Left kidney (tissue), 2 donors: Measurements from ENCODE around the gene GSG1L. TPM values are rescaled to one million over a fixed set of nuclear protein-coding genes. Genes with fewer than 3 reads are reported as not detected.

Experiments
- DNase-seq: peaks from one replicate; pipeline ENCODE4 v3.0.0-alpha.2; 2013
- polyA plus RNA-seq: library from polyadenylated mRNA; unstranded; fragments of 120-200 nt; gene quantifications from one replicate; pipeline ENCODE4 v1.2.1, GENCODE V29; 2013; ENCODE audit not compliant: insufficient read length

GSG1L gene
- polyA plus RNA-seq, 1 donor: 0.20 TPM

DNA sequence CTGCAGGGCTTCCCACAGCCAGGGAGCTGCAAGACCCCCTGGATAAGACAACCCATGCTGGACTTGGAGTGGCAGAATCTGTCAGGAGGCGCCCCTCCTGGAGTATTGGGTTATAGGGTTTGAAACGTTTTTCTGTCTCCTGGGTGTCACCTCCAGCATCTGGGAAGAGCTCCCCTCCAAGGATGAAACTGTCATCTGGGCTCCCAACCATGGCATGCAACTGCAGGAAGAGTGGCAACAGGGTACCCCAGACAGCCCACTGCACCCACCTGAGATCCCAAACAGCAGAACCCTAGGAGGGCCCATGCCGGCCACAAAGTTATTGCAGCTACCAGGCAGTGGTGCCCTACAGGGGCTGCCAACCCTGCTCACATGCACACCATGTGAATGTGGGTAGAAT lies 636 bp upstream of the GSG1L start:
- DNase-seq: no peak

DNA sequence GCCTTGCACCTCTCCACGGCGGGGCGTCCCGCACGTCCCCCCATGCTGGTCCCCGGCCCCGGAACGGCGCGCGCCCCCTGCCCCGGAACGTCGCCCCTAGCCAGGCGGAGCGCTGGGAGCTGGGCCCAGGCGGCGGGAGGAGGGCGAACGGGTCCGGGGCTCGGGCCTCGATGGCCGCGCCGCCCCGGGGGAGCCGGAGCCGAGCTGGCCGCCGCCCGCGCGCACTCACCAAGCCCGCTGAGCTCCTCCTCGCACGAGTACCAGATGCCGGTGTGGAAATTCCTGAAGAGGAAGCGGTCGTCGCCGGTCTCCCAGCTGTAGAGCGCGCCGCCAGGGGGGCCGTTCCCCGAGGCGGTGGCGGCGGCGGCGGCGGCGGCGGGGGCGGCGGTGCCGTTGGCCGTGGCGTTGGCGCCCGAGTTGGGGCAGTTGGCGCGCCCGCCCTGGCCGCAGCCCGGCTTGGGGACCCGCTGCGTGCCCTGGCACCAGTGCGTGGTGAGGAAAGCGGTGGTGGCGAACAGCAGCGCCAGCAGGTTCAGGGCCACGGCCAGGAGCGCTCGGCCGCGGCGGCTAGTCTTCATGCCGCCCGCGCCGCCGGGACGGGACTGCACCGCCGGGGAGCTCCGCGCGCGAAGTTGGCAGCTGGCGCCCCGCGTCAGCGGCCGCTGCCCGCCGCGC lies 530 bp downstream of the GSG1L start:
- DNase-seq: no peak

DNA sequence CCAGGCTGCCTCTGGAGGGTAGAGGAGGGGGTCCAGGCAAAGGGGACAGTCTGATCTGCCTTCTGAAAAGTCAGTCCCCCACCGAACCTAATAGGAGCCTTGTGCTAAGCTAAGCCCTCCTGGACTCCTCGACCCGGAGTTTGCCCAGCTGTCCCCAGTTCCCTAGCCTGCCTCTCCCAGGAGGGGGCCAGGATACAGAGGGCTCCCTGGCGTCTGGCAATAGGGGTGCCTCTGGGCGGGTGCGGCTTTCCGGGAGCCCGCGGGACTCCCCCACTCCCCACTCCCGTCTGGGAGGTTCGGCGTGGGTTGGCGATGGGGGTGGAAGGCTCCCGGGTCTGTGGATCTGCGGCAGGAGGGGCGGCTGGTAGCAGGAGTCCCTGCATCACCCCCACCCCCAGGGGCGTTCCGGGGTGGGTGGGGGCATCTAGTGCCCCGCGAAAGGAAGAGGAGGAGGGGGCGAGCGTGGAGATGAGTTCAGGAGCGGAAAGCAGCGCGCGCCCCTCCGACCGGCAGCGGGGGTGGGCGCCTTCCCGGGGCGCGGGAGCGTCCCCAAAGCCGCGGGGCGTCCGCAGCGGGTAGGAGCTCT lies 1.2 kb downstream of the GSG1L start:
- DNase-seq: no peak

DNA sequence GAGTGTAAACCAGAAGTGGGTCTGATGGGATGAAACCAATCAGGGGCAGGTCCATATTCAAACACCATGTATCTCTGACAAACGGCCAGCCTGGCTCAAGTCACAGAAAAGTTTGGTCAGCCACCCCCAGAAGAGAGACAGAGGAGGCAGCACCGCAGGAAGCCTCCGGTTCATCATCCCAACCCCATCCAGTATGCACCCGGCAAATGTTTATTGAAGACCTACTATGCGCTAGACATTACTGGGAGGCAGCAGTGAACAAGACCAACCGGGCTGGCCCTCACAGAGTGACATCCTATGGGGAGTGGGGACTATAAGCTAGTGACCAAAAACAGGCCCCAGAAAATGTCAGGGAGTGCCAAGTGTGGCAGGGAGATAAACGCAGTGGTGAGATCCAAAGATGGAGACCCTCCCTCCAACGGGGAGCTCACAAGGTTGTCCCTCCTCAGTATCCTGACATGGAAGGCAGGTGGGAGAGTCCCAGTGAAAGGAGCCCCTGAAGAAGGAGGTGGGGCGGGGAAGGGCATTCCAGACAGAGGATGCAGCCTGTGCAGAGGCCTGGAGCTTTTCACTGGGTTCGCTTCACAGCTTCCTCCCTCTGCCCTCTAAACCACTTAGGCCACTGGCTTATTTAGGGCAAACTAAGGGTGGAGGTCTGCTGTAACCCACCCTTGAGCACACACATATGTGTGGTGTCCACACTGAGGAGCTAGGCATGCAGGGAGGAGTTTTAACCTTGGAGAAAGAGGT lies 2.0 kb downstream of the GSG1L start:
- DNase-seq: no peak

DNA sequence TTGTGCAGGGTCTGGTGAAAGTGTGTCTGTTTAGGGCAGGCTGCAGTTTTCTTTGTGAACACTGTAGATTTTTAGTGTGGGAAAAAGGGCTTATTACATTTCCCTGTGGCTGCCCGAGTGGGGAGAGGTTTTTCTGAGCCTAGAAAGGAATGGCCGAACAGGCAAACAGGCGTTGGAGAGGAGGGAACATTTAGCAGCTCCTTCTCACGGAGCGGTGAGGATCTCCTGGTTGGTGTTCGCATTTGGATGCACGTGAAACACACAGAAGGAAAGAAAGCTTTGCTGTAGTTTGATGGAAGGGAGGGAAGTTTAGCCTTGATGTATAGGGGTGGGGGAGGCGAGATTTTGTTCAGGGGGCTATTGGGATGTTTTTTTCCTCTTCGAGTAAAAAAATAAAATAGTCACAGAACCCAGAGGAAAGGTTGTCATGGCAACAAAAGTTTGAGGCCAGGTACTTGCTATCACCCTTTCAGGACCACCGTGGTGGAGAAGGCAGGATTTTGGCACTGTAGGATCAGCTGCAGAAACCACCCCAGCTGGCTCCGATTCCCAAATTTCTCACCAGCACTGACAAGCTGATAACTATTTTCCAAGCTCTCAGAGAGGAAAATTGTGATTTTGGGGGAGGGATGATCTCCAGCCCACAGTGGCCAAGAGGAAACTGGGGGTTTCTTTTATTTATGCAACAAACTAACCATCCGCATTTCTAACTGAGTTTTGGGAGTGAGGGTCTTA lies 3.5 kb downstream of the GSG1L start:
- DNase-seq: no peak

DNA sequence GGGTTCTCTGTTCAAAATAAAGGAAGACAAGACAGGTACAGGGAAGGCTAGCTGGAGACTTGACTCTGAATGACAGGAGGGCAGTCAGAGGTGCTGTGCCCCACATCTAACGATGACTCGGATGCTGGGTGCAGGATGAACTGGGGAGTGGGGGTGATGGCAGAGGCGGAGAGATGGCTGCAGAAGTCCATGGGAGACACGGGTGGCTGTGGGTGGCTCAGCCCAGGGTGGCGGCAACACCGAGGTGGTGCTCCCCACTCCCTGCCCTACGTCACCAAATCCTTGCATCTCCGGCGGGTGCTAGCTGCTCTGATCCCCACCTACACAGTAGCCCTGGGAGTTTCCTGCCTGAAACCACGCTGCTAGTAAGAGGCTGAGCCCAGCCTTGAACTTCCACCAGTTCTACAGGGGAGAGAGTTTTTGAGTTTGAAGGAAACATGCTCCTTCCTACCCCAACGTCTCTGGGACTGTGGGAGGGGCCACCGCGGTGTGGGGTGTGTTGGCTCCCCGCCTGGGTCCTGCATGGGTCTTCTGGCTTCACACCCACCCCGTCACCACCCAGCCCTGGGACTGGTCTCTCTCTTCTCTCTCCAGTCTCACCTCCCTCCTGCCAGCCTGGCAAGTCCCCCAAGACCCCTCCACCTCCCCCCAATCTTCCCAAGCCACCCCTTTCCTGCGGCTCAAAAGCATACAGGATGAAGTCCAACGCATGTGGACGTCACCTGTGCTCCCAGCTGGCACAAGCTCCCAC lies 4.5 kb downstream of the GSG1L start:
- DNase-seq: no peak

DNA sequence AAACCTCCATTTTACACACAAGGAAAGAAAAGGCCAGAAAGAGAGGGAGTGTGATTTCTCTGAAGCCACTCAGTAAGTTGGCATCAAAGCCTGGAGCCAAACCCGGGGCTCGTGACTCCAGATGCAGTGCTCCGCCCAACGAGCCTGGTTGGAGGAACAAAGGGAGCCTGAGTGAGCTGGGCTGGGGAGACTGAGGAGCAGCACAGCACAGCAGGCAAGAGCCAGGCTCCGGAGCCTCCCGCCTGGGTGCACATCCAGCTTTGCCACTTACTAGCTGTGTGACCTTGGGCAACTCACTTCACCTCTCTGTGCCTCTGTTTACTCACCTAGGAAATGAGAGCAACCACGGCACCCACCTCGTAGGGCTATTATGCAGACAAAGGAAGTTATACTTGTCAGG lies 5.6 kb downstream of the GSG1L start:
- no peak for DNase-seq

DNA sequence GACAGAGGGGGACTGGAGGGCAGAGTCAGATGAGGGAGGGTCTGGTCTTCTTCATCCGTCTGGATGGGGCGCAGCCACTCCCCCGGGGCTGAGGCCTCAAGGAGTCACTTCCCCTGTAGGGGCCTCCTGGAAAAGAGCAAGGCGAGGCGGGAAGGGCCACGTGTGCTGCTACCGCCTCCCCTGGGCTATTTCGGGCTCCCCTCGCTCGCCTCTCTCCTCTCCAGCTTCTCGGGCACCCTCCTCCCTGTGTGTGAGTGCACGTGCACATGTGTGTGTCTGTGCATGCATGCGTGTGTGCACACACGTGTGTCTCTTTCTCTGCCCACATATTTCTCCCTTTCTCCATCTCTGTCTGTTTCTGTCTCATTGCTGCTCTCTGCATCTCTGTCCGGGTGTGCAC lies 10.1 kb downstream of the GSG1L start:
- no peak for DNase-seq

DNA sequence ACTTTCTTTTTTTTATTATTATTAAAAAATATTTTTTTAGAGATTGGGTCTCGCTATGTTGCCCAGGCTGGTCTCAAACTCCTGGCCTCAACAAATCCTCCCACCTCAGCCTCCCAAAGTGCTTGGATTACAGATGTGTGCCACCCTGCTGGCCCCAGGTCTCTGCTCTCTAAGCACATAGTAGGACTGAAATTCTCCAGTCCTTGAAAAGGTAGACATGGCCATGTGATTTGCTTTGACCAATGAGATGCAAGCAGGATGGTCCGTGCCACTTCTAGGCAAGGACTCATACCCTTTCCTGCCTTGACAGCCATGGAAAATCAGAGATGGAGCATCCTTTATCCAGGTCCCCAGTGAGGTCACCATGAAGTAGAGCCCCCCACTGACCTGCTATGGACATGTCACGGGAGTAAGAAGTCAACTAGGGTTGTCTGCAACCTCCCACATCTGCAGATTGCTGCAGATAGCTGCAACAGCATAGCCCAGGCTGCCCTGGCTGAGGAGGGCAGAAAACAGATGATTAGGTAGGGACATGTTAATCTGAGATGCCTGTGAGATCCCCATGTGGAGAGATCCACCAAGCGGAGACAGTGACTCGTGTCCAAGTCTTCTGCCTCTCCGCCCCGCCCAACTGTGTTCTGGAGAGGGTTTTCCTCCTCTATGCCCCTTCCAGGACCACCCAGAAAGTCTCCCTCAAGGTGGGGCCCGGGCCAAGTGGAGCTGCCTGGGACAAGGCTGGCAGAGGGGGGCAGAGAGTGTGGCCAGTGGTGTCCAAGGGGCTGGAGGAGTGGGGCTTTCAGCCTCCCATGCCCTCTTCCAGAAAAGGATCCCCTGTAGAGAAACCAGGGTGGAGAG lies 11.0 kb downstream of the GSG1L start:
- DNase-seq: no peak

DNA sequence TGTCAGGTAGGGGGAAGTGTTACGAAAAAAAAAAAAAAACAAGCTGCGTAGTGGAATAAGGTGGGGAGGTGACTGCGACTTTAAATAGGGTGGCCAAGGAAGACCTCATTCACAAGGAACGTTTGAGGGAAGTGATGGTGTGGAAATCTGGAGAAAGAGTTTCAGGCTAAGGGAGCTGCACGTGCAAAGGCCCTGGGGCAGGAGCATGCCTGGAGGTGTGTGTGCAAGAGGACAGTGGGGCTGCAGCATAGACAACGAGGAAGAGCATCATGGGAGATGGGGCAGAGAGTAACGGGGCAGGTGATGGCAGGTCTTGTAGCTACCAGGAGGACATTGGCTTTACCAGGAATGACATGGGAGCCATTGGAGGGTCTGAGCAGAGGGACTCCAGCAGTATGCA lies 12.0 kb downstream of the GSG1L start:
- no peak for DNase-seq

DNA sequence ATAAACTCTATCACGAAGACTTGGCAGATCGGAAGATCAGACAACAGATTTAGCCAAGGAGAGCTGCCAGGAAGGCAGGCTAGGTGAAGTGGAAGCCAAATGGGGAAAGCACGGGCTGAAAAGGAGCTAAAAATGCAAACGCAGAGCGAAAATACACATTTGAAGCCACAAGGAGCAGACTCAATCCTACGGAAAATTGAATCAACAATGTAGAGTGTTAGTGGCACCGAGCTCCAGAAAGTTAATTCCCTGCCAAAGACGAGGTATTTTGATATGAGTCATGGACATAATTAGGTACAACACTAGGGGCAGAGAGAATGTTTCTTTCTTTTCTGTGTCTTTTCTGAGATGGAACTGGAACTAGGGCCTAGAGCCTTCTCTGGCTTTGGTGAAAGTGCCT lies 20.7 kb downstream of the GSG1L start:
- DNase-seq: no peak

DNA sequence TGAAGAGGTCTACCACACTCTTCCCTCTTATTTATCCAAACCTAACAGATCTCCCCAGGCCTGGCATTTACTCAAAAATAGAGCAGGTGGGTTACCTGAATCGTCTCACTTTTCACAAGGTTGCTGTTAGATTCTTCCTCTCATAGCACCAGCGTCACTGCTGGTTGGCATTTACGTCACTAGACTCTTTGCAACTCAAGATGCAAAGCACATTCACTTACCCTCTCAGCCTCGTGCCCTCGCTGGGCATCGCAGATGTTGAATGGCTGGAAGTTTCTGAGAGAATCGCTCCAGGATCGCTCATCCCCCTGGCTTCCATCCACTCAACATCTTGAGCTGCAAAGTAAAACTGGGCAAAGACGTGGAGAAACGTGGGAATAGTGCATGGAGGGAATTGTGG lies 21.9 kb downstream of the GSG1L start:
- no peak for DNase-seq

DNA sequence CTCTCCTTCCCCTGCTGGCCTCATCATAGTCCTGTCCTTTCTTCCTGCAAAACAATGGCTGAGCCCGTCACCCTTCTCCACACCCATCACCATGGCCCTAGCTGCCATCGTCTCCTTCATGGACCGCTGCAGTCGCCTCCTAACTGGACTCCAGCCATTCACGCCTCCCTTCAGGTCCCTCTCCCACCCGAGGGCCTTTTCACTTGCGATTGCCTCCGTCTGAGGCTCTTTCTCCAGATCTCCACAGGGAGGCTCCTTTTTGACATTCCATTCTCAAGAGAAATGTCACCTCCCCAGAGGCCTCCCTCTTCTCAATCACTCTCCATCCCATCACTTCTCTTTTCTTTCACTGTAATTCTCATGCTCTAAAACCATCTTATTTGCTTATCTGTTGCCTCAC lies 23.5 kb downstream of the GSG1L start:
- no peak for DNase-seq

DNA sequence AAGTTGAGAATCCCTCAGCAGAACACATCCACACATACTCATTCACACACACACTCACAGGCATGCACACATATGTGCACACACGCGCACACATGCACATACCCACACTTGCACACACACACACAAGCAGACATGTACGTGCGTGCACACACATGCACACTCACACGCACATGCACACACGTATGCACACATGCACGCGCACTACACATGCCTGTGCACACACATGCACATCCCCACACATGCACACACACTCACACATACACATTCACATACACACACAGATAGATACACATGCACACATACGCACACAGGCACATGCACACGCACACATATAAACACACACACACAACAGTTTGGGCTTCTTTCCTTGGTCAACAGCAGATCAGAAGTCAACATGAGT lies 24.0 kb downstream of the GSG1L start:
- no peak for DNase-seq

DNA sequence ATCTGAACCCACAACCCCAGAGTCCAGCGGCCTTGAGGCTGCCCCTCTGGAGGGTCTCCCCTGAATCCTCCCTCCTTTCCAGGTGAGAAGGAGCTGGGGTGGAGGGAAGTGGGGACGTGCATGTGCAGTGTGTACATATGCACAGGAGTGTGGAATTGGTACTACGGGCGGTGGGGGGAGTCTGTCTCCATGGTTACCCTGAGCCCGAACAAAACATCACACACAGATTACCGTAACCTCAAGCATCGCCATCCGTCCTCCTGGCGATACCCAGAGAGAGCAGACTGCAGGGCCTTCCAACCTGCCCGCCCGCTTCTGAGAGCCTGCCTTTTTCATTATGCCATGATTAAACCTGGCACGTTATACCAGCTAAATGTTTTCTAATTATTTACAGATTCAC lies 25.1 kb downstream of the GSG1L start:
- DNase-seq: no peak

DNA sequence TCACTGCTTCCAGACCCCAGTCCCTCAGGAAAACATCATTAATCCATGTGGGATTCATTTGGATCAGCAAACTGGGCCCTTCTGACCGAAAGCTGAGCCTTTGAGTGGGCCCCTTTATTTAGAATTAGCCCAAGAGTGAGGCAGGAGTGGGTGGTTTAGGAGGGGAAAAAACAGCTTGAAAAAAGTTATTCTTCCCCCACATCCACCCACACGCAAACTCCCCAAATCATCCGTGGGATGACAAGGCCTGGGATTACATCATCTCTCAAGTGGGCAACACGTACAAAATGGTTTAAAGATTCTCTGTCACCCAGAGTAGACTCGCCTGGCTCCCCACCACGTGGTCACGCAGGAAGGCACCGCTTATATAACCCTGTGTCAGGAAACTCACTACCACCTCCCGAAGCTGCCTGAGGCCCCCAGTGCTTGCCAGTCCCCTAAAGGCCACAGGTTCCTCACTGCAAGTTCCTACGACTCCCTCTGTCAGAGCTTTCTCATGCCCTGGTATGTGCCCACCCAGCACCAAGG lies 27.6 kb downstream of the GSG1L start:
- no peak for DNase-seq

DNA sequence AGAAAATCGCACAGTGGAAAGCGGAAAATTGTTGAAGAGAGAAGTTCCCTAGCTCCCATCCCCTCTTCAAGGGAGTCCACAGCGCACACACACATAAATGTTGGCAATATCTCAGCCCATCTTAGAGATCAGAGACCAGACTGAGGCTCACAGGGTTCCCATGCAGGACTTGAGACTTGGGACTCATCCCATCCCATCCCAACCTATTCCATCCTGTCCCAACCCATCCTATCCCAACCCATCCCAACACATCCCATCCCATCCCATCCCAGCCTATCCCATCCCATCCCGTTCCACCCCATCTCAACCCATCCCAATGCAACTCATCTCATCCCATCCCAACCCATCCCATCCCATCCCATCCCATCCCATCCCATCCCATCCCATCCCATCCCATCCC lies 29.6 kb downstream of the GSG1L start:
- DNase-seq: no peak

DNA sequence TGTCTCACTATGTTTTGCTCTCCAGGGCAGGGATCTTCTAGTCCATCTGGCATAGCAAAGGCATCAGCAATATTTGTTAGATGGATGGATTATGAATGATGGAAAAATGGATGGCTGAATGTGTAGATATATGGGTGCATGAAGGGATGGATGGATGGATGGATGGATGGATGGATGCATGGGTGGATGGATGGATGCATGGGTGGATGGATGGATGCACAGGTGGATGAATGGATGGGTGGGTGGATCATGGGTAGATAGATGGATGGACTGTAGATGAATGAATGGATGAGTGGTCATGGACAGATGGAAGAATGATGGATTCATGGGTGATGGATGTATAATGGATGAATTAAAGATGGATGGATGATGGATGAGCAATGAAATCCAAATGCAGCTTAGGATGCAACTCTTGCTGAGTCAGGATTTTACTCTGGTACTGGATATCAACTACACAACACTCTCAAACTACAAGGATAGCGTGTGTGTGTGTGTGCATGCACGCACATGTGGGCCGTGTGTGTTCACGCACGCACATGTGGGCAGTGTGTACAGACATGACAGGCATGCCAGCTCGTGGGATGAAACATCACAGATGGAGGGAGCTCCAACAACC lies 34.0 kb downstream of the GSG1L start:
- DNase-seq: no peak

DNA sequence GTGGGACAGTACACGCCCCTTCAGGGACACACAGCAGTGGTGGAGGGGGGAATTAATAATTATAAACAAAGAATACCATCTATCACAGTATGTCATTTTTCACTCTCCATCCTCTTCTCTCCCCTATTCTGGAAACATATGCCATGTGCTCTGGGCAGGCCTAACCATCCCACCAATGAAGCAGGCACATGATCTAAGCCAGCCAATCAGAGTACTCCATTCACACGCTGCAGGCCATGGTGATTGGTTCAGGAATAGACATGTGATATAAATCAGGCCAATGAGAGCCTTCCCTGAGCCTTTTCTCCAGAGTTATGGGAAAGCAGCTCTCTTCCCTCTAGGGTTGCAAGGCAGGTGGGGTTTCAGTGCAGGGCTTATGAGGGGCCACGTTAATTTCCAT lies 36.5 kb downstream of the GSG1L start:
- DNase-seq: no peak

DNA sequence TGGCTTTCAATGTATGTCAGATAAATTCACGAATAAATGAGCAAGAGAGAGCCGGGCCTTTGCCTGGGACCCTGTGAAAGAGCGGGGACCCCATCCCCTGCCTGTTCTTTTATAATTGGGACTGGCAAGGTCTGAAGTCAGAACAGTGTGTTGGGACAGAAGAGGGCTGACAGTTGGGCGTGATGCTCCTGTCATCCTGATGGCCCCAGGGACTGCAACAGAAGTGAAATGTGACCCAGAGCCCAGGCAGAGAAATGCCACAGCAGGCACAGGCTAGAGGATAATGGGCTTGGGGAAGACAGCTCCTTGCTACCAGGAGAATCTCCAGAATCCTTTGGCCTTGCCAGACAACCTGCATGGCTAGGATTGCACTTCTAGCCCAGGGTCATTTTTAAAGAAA lies 37.9 kb downstream of the GSG1L start:
- DNase-seq: no peak

DNA sequence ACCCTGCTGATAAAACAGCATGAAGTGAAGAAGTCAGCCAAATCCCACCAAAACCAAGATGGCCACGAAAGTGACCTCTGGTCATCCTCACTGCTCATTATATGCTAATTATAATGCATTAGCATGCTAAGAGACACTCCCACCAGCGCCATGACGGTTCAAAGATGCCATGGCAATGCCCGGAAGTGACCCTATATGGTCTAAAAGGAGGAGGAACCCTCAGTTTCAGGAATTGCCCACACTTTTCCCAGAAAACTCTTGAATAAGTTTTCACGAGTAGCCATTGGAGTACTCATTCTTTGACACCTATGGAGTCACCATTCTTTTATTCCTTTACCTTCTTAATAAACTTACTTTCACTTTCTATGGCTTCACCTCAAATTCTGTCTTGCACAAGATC lies 44.3 kb downstream of the GSG1L start:
- no peak for DNase-seq
